Activated B cell treated with CpG ODN at 0.5 μM for 24 hours (primary cell): ENCODE measurements around the gene LRRC42. TPM values are rescaled to one million over a fixed set of nuclear protein-coding genes. Genes with fewer than 3 reads are reported as not detected.
"Not testable (repeated sequence)": the region's sequence is repeated elsewhere in the genome, so short reads cannot be mapped to it uniquely, and the experiment has no call there.

Experiments used
- ATAC-seq: fragments of 200-7000 bp; cut with Tn5 transposase; one replicate; pipeline ENCODE4 v1.10.0; 2021; ENCODE audit warnings: low read depth, mild to moderate bottlenecking, moderate library complexity
- CTCF ChIA-PET: fragments of 350-600 bp; sonication (Branson Sonifier 250); formaldehyde crosslinking; loops from one replicate; lab custom pipeline; 2021; ENCODE audit warnings: antibody characterized with exemption; lab: Charles Lee
- POLR2A ChIA-PET: fragments of 350-600 bp; sonication (Branson Sonifier 250); formaldehyde crosslinking; loops from one replicate; lab custom pipeline; 2021; ENCODE audit warnings: antibody characterized with exemption; lab: Charles Lee
- DNase-seq: peaks from one replicate; pipeline ENCODE4 v3.0.0; 2022
- H3K27ac Mint-ChIP-seq: one replicate; pipeline ENCODE4 v1.8.0; 2020; ENCODE audit warnings: mixed read lengths
- H3K27me3 Mint-ChIP-seq: one replicate; pipeline ENCODE4 v1.8.0; 2021; ENCODE audit warnings: mixed read lengths
- H3K36me3 Mint-ChIP-seq: one replicate; pipeline ENCODE4 v1.8.0; 2021; ENCODE audit warnings: low read depth, mixed read lengths
- H3K4me1 Mint-ChIP-seq: one replicate; pipeline ENCODE4 v1.8.0; 2021; ENCODE audit warnings: mixed read lengths
- H3K4me3 Mint-ChIP-seq: one replicate; pipeline ENCODE4 v1.8.0; 2020; ENCODE audit warnings: mild to moderate bottlenecking, mixed read lengths
- H3K9me3 Mint-ChIP-seq: one replicate; pipeline ENCODE4 v1.8.0; 2020; ENCODE audit warnings: mixed read lengths
- CTCF ChIP-seq: fragments of 200-600 bp; IDR thresholded peaks from one replicate; pipeline ENCODE4 v1.8.0; 2022; ENCODE audit warnings: antibody characterized with exemption, mild to moderate bottlenecking
- intact Hi-C: fragments of 100-400 bp; cut with micrococcal nuclease; formaldehyde crosslinking; loops from one replicate; pipeline ENCODE4 v1.15.1; 2024
- total RNA-seq: library from RNA; stranded (reverse); gene quantifications from 2 replicates; pipeline ENCODE4 v1.2.3, GENCODE V29; 2022

The LRRC42 gene
- total RNA-seq, 1 donor from 2014 or later, result 13.8 TPM

GRCh38 chr1:53963460-53963859 is 17.3 kb downstream of the LRRC42 start:
- H3K4me1 Mint-ChIP-seq, result peaks cover 2% of the 10 kb centered on the region
- ATAC-seq (no peak), DNase-seq (no peak)
- H3K27ac Mint-ChIP-seq, result no peak overlapping the region
- no peak for TF ChIP-seq CTCF
- ChIA-PET POLR2A (no interaction called here), CTCF (interaction anchor here (6.1 kb wide), 1 partner anchor 103 kb away, joined by 157 read pairs; no protein-coding TSS in a partner anchor)
- no peaks in the 10 kb centered on the region for H3K27me3 Mint-ChIP-seq
- intact Hi-C loops, result no loop called here
- no peak overlapping the region for H3K4me3 Mint-ChIP-seq
- H3K9me3 Mint-ChIP-seq, result no peaks in the 10 kb centered on the region
- peaks cover 60% of the 10 kb centered on the region for H3K36me3 Mint-ChIP-seq

GRCh38 chr1:53964109-53964508 is 18.0 kb downstream of the LRRC42 start:
- TF ChIP-seq CTCF, result no peak
- POLR2A ChIA-PET, result no interaction called here
- CTCF ChIA-PET, result no interaction called here
- Mint-ChIP-seq H3K27ac (no peak overlapping the region), H3K4me3 (no peak overlapping the region), H3K36me3 (peaks cover 61% of the 10 kb centered on the region), H3K9me3 (no peaks in the 10 kb centered on the region), H3K4me1 (peaks cover 2% of the 10 kb centered on the region), H3K27me3 (no peaks in the 10 kb centered on the region)
- intact Hi-C loops, result no loop called here
- no peak for ATAC-seq
- DNase-seq, result no peak

GRCh38 chr1:53966794-53967193 is 20.6 kb downstream of the LRRC42 start:
- CTCF ChIA-PET, result no interaction called here

DNA sequence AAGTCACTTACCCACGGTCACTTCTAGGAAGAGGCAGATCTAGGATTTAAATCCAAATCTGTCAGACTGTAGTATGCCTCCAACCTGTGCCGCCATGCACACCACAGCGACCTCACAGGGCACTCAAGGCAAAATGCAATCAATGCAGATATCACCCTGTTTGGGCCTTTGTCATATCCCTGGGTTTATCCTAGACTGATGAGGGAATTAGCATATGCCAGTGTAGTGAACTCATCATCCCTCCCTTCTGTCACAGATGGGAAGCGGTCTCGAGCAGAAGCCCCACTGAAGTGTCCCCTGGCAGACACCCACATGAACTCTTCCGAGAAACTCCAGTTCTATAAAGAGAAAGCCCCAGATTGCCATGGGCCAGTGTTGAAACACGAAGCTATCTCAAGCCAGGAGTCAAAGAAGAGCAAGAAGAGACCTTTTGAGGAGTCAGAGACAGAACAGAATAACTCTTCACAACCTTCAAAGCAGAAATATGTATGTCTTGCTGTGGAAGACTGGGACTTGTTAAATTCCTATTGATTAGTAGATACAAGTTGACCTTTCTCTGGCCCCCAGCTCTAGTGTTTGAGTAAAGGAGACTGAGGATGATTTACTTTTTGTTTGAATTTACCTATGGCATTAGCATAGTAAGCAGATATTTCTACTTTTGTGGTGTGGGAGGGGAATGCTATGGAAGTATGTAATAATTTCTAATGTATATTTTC is 21.4 kb downstream of the LRRC42 start:
- ChIA-PET CTCF (no interaction called here), POLR2A (no interaction called here)
- intact Hi-C loops, result no loop called here
- DNase-seq (no peak), ATAC-seq (no peak)
- H3K36me3 Mint-ChIP-seq, result peaks cover 53% of the 10 kb centered on the region
- peaks cover 2% of the 10 kb centered on the region for H3K4me1 Mint-ChIP-seq
- H3K27me3 Mint-ChIP-seq, result no peaks in the 10 kb centered on the region
- no peaks in the 10 kb centered on the region for H3K9me3 Mint-ChIP-seq
- no peak for TF ChIP-seq CTCF
- peak overlapping the region; percentile 27 for H3K27ac Mint-ChIP-seq
- H3K4me3 Mint-ChIP-seq, result no peak overlapping the region

More at GRCh38 chr1:53966794-53967193, 20.6 kb downstream of the LRRC42 start:
- Mint-ChIP-seq H3K27me3 (no peaks in the 10 kb centered on the region), H3K9me3 (no peaks in the 10 kb centered on the region), H3K4me3 (no peak overlapping the region), H3K36me3 (peaks cover 59% of the 10 kb centered on the region), H3K4me1 (peaks cover 2% of the 10 kb centered on the region), H3K27ac (no peak overlapping the region)
- POLR2A ChIA-PET, result no interaction called here
- no peak for TF ChIP-seq CTCF
- intact Hi-C loops, result no loop called here
- no peak for DNase-seq
- no peak for ATAC-seq

DNA sequence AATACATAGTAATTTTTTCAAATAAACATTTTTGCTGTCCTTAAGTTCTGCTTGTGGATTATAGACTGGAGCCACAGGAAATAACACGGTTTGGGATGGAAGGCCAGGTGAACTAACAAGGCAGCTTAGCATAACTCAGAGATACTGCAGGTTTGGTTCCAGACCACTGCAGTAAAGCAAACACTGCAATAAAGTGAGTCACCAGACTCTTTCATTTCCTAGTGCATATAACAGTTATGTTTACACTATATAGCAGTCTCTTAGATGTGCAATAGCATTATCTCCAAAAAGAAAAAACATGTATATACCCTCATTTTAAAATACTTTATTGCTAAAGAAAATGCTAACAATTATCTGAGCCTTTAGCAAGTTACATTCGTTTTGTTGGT is 22.0 kb downstream of the LRRC42 start:
- ATAC-seq (no peak), DNase-seq (no peak)
- Mint-ChIP-seq H3K4me1 (peaks cover 2% of the 10 kb centered on the region), H3K27me3 (no peaks in the 10 kb centered on the region), H3K27ac (no peak overlapping the region), H3K4me3 (no peak overlapping the region), H3K9me3 (no peaks in the 10 kb centered on the region), H3K36me3 (peaks cover 48% of the 10 kb centered on the region)
- ChIA-PET CTCF (no interaction called here), POLR2A (no interaction called here)
- no peak for TF ChIP-seq CTCF
- intact Hi-C loops, result no loop called here

- H3K9me3 Mint-ChIP-seq, DNase-seq, H3K27ac Mint-ChIP-seq, intact Hi-C loops, H3K4me3 Mint-ChIP-seq, H3K27me3 Mint-ChIP-seq, H3K4me1 Mint-ChIP-seq, ATAC-seq, POLR2A ChIA-PET: not testable (repeated sequence)
- CTCF ChIA-PET, result interaction anchor here (2.2 kb wide), 1 partner anchor 11 kb away, joined by 7 read pairs; no protein-coding TSS in a partner anchor
- peaks cover 42% of the 10 kb centered on the region for H3K36me3 Mint-ChIP-seq
These were observed 23.2 kb downstream of the LRRC42 start for GRCh38 chr1:53969323-53969722.
